Kidney epithelial cell (primary cell): ENCODE data around the gene SPINT3. TPM values are rescaled to one million over a fixed set of nuclear protein-coding genes. Genes with fewer than 3 reads are reported as not detected.
"Not testable (repeated sequence)": the region's sequence is repeated elsewhere in the genome, so short reads cannot be mapped to it uniquely, and the experiment has no call there.

Experiments used
- DNase-seq: peaks from one replicate; pipeline ENCODE4 v3.0.0-alpha.2; 2010; ENCODE audit warnings: low read depth
- H3K27me3 ChIP-seq: 2 replicates; pipeline ENCODE4 v1.6.0; 2011; ENCODE audit warnings: low read length; ENCODE audit not compliant: control insufficient read depth, insufficient read depth
- H3K36me3 ChIP-seq: 2 replicates; pipeline ENCODE4 v1.5.1; 2011; ENCODE audit warnings: low read length; ENCODE audit not compliant: control insufficient read depth, insufficient read depth
- H3K4me3 ChIP-seq: 2 replicates; pipeline ENCODE4 v1.5.1; 2011; ENCODE audit warnings: low read depth, mild to moderate bottlenecking, control low read depth, low read length
- total RNA-seq: library from RNA; depleted of rRNA; stranded (reverse); fragments of >200 nt; gene quantifications from 2 replicates; pipeline ENCODE4 v1.2.3, GENCODE V29; 2015
- TF ChIP-seq, protein P1 (sequence below): IDR thresholded peaks from 2 replicates; pipeline ENCODE4 v1.5.1; 2011; ENCODE audit warnings: mild to moderate bottlenecking, moderate library complexity, low read length, control low read depth, inconsistent platforms; ENCODE audit not compliant: insufficient read depth, poor library complexity, severe bottlenecking

SPINT3 gene
- total RNA-seq, 1 donor from 2014 or later: not detected

DNA sequence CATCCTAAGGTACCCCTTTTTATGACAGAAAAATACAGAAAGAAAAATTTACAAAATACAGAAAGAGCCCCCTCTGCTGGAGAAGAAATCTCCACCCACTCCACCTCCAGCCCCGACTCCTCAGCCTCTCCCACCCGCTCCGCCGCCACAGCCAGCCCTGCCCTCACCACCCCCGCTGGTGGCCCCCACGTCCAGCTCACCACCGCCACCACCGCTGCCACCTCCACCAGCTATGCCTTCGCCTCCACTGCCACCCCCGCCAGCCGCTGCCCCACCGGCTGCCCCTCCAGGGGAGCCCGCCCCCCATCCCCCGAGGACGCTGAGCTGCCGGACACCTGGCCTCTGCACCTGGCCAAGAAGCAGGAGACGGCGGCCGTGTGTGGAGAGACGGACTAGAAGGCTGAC is 28.2 kb downstream of the SPINT3 start:
- H3K27me3 ChIP-seq: peaks cover 4% of the 10 kb centered on the region
- no peaks in the 10 kb centered on the region for H3K36me3 ChIP-seq
- no peak for DNase-seq
- H3K4me3 ChIP-seq: no peak overlapping the region
- TF ChIP-seq, protein P1, sequence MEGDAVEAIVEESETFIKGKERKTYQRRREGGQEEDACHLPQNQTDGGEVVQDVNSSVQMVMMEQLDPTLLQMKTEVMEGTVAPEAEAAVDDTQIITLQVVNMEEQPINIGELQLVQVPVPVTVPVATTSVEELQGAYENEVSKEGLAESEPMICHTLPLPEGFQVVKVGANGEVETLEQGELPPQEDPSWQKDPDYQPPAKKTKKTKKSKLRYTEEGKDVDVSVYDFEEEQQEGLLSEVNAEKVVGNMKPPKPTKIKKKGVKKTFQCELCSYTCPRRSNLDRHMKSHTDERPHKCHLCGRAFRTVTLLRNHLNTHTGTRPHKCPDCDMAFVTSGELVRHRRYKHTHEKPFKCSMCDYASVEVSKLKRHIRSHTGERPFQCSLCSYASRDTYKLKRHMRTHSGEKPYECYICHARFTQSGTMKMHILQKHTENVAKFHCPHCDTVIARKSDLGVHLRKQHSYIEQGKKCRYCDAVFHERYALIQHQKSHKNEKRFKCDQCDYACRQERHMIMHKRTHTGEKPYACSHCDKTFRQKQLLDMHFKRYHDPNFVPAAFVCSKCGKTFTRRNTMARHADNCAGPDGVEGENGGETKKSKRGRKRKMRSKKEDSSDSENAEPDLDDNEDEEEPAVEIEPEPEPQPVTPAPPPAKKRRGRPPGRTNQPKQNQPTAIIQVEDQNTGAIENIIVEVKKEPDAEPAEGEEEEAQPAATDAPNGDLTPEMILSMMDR: peak; percentile 12

DNA sequence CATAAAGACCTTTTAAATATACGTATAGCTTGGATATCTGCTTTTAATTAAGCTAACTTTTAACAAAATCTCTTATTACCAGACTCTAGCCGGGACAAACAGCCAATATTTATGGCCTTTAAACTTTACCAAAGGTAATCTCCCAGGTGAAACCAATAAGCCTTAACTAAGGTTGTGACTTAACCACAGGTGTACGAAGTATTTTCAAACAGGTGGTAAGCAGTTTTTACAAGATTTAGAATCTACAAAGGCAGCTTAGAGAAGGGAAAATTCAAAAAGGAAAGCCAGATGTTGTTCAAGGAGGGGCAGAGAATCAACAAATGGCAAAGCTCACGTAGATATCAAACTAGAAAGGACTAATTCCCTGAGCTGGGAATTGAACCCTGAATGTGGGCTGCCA is 30.0 kb downstream of the SPINT3 start:
- no peak for DNase-seq
- TF ChIP-seq, protein P1: no peak
- H3K36me3 ChIP-seq: no peaks in the 10 kb centered on the region
- peaks cover 4% of the 10 kb centered on the region for H3K27me3 ChIP-seq
- no peak overlapping the region for H3K4me3 ChIP-seq

DNA sequence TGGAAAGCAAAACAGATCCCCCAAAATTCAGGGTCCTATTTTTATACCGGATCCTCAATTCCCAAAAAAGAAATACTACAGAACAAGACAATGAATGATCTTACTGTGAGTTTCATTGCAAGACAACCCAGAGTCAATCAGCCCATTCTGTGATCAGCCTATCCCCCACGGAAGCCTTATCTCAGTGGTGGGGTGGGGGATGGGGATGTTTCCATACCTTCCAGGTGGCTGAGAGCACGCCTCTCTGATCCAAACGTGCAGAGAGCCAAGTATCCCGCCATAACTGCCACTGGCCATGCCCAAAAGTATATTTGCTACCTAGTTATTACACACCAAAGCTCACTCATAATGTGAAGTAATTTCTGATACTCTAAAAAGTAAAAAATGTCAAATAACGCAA is 30.7 kb downstream of the SPINT3 start:
- Histone ChIP-seq H3K27me3 (peaks cover 4% of the 10 kb centered on the region), H3K36me3 (no peaks in the 10 kb centered on the region), H3K4me3 (no peak overlapping the region)
- no peak for DNase-seq
- TF ChIP-seq, protein P1: no peak

DNA sequence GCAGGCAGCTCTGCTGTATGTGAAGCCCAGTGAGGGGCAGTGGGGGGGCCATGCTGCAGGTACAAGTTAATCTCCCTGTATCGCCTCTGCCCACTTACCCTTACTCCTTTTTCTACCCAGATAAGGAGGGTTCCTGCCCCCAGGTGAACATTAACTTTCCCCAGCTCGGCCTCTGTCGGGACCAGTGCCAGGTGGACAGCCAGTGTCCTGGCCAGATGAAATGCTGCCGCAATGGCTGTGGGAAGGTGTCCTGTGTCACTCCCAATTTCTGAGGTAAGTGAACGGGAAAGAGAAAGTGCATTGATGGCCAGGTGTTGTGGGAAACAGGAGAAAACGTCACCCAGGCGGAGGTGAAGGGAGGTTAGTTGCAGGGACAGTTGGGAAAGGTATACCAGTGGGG is 35.6 kb downstream of the SPINT3 start:
- H3K36me3 ChIP-seq: no peaks in the 10 kb centered on the region
- TF ChIP-seq, protein P1: no peak
- no peak for DNase-seq
- no peak overlapping the region for H3K4me3 ChIP-seq
- peaks cover 2% of the 10 kb centered on the region for H3K27me3 ChIP-seq

DNA sequence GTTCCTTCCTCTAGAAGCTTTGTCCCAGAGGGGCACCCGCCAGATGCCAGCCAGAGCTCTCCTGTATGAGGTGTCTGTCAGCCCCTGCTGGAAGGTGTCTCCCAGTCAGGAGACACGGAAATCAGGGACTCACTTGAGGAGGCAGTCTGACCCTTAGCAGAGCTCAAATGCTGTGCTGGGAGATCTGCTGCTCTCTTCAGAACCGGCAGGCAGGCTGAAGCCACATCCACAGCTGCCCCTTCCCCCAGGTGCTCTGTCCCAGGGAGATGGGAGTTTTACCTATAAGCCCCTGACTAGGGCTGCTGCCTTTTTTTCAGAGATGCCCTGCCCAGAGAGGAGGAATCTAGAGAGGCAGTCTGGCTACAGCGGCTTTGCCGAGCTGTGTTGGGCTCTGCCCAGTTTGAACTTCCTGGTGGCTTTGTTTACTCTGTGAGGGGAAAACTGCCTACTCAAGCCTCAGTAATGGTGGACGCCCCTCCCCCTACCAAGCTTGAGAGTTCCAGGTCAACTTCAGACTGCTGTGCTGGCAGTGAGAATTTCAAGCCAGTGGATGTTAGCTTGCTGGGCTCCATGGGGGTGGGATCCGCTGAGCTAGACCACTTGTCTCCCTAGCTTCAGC is 37.8 kb downstream of the SPINT3 start:
- H3K4me3 ChIP-seq, H3K36me3 ChIP-seq, DNase-seq, H3K27me3 ChIP-seq: not testable (repeated sequence)

DNA sequence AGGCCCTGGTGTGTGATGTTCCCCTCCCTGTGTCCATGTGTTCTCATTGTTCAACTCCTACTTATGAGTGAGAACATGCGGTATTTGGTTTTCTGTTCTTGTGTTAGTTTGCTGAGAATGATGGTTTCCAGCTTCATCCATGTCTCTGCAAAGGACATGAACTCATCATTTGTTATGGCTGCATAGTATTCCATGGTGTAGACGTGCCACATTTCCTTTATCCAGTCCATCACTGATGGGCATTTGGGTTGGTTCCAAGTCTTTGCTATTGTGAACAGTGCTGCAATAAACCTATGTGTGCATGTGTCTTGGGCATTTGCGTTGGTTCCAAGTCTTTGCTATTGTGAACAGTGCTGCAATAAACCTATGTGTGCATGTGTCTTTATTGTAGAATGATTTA is 43.1 kb downstream of the SPINT3 start:
- not testable (repeated sequence) for H3K4me3 ChIP-seq, H3K36me3 ChIP-seq, DNase-seq
- peaks cover 14% of the 10 kb centered on the region for H3K27me3 ChIP-seq

DNA sequence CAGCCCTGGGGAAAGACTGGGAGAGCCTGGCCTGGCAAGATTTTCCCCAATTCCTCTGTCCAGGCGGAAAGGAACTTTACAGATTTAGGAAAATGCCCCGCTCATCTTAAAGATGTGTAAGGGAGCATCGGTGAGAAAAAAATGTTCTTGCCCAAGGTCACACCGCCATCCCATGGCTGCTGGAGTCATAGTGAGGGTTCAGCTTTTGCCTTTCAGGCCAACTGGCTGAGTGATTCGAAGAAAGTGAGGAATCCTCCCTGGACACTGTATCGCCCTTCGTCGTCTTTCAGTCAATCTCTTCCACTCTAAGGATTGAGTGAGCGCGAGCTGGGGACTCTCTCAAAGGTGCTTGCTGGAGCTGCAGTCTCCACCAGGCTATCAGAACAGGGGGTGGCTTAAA is 44.5 kb downstream of the SPINT3 start:
- H3K27me3 ChIP-seq: peaks cover 14% of the 10 kb centered on the region
- peak overlapping the region; percentile 41 for H3K4me3 ChIP-seq
- no peak for DNase-seq

More for the DNA sequence above, 44.5 kb downstream of the SPINT3 start:
- H3K36me3 ChIP-seq: no peaks in the 10 kb centered on the region
- TF ChIP-seq, protein P1: no peak
